ENCODE results near the gene SF3B6. TPM values are rescaled to one million over a fixed set of nuclear protein-coding genes. Genes with fewer than 3 reads are reported as not detected.

The SF3B6 gene
- total and polyA plus RNA-seq, 2 of the 4 experiments (the other 2 are of a cell fraction): 143 to 191 TPM

DNA sequence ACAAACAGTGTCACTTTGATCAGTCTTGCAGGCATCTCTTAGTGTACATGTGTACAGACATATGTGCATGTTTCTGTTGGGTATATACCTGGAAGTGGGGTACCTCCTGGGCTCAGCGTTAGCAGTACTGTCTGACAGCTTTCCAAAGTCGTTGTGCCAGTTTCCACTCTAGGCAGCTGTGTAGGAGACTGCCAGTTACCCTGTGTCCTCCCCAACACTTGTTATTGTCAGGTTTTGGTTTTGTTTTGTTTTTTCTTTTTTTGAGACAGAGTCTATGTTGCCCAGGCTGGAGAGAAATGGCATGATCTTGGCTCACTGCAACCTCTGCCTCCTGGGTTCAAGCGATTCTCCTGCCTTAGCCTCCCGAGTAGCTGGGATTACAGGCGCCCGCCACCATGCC, 20.4 kb downstream of the SF3B6 start:
- no peak overlapping the region for H4K5ac ChIP-seq (ENCODE audit: low read depth, low read length)
- H3K9me3 ChIP-seq (ENCODE audit: control insufficient read depth, insufficient read depth, low read length): no peaks in the 10 kb centered on the region
- no peak for ATAC-seq (ENCODE audit: low read depth)
- no peak overlapping the region for H3K4me3 ChIP-seq (ENCODE audit: insufficient read depth, low read depth, low read length)
- H3K4ac ChIP-seq (ENCODE audit: low read depth, low read length): no peak overlapping the region
- H2BK15ac ChIP-seq (ENCODE audit: low read depth, low read length): no peak overlapping the region
- H3K9me1 ChIP-seq (ENCODE audit: insufficient read depth, low read length): no peaks in the 10 kb centered on the region
- no peak overlapping the region for H3K56ac ChIP-seq (ENCODE audit: extremely low read depth, insufficient read depth, low read length)
- H2BK20ac ChIP-seq (ENCODE audit: low read depth, low read length): no peak overlapping the region
- H2BK5ac ChIP-seq (ENCODE audit: low read depth, low read length, poor library complexity, severe bottlenecking): no peak overlapping the region
- H3K36me3 ChIP-seq (ENCODE audit: control insufficient read depth, insufficient read depth, low read length): no peaks in the 10 kb centered on the region
- H4K8ac ChIP-seq (ENCODE audit: low read depth in 2 of 2, low read length in 2 of 2): no peak overlapping the region
- dilution Hi-C loops (cut with HindIII; ENCODE audit: low sequenced_read_pairs, unreplicated experiment): no loop called here
- no peak overlapping the region for H3K23ac ChIP-seq (ENCODE audit: low read depth, low read length)
- H4K20me1 ChIP-seq (ENCODE audit: insufficient read depth, low read length): no peaks in the 10 kb centered on the region
- H3K4me2 ChIP-seq (ENCODE audit: low read depth, low read length): no peak overlapping the region
- no TSS peak for BruUV-seq (replicated peaks)
- H2BK120ac ChIP-seq (ENCODE audit: low read depth, low read length): no peak overlapping the region
- no peak overlapping the region for H2AK5ac ChIP-seq (ENCODE audit: low read depth, low read length)
- WGBS, 2 experiments (ENCODE audit: extremely low coverage in 2 of 2, insufficient read length in 1 of 2): no CpG with 5 or more reads among the region's 6 CpGs
- H3K14ac ChIP-seq (replicated peaks; ENCODE audit: low read depth, low read length): no peak overlapping the region
- H3K79me1 ChIP-seq (ENCODE audit: low read depth in 1 of 2, low read length in 2 of 2): 0 out of 4 replicates have a peak, but pooled peaks cover 0 to 3% of the 10 kb centered on the region in 2 experiments
- H3K27me3 ChIP-seq (ENCODE audit: control insufficient read depth, insufficient read depth, low read length): no peaks in the 10 kb centered on the region
- no peak overlapping the region for H3K9ac ChIP-seq (ENCODE audit: low read depth, low read length)
- H2AFZ ChIP-seq (replicated peaks; ENCODE audit: low read length, poor library complexity): no peak overlapping the region
- POLR2A ChIA-PET (ENCODE audit: unreplicated experiment): no interaction called here
- CTCF ChIA-PET: no interaction called here
- DNase-seq: no peak
- no peak overlapping the region for H3K18ac ChIP-seq (ENCODE audit: low read depth, low read length)
- no peak overlapping the region for H2AK9ac ChIP-seq (replicated peaks; ENCODE audit: low read depth, low read length, poor library complexity)
- in situ Hi-C loops (cut with MboI; ENCODE audit: low sequenced_read_pairs): no loop called here
- intact Hi-C loops (cut with micrococcal nuclease): no loop called here
- no peak for TF ChIP-seq RCOR1 (IDR thresholded peaks at IDR 0.05; ENCODE audit: insufficient replicate concordance, low read length)
- no peak for TF ChIP-seq BHLHE40 (IDR thresholded peaks at IDR 0.05; ENCODE audit: low read depth, low read length)
- no peak for TF ChIP-seq CEBPB (IDR thresholded peaks at IDR 0.05; ENCODE audit: low read depth, low read length)
- no peak for TF ChIP-seq RFX5 (IDR thresholded peaks at IDR 0.05; ENCODE audit: low read depth, low read length)
- TF ChIP-seq, protein P1, sequence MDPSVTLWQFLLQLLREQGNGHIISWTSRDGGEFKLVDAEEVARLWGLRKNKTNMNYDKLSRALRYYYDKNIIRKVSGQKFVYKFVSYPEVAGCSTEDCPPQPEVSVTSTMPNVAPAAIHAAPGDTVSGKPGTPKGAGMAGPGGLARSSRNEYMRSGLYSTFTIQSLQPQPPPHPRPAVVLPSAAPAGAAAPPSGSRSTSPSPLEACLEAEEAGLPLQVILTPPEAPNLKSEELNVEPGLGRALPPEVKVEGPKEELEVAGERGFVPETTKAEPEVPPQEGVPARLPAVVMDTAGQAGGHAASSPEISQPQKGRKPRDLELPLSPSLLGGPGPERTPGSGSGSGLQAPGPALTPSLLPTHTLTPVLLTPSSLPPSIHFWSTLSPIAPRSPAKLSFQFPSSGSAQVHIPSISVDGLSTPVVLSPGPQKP (IDR thresholded peaks at IDR 0.05; ENCODE audit: borderline replicate concordance, low read depth, low read length): no peak
- no peak for TF ChIP-seq POLR2A (IDR thresholded peaks at IDR 0.05; ENCODE audit: low read depth, low read length)
- no peak for TF ChIP-seq CHD1 (IDR thresholded peaks at IDR 0.05; ENCODE audit: low read depth, low read length)
- no peak for TF ChIP-seq FOS (IDR thresholded peaks at IDR 0.05; ENCODE audit: low read depth, low read length)
- TF ChIP-seq SMC3 (IDR thresholded peaks at IDR 0.05; ENCODE audit: low read depth, low read length): no peak
- no peak for TF ChIP-seq RAD21 (IDR thresholded peaks at IDR 0.05; ENCODE audit: low read length)
- TF ChIP-seq, protein P2, sequence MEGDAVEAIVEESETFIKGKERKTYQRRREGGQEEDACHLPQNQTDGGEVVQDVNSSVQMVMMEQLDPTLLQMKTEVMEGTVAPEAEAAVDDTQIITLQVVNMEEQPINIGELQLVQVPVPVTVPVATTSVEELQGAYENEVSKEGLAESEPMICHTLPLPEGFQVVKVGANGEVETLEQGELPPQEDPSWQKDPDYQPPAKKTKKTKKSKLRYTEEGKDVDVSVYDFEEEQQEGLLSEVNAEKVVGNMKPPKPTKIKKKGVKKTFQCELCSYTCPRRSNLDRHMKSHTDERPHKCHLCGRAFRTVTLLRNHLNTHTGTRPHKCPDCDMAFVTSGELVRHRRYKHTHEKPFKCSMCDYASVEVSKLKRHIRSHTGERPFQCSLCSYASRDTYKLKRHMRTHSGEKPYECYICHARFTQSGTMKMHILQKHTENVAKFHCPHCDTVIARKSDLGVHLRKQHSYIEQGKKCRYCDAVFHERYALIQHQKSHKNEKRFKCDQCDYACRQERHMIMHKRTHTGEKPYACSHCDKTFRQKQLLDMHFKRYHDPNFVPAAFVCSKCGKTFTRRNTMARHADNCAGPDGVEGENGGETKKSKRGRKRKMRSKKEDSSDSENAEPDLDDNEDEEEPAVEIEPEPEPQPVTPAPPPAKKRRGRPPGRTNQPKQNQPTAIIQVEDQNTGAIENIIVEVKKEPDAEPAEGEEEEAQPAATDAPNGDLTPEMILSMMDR (conservative IDR thresholded peaks at IDR 0.05; ENCODE audit: low read depth, low read length): no peak
- no peak for TF ChIP-seq MXI1 (IDR thresholded peaks at IDR 0.05; ENCODE audit: borderline replicate concordance, low read depth, low read length)
- TF ChIP-seq MAFK (IDR thresholded peaks at IDR 0.05; ENCODE audit: low read depth, low read length): no peak
- TF ChIP-seq MAZ (IDR thresholded peaks at IDR 0.05; ENCODE audit: borderline replicate concordance, low read depth, low read length): no peak
- H3K27ac ChIP-seq (ENCODE audit: insufficient read depth, low read length): no peak overlapping the region
- no peaks in the 10 kb centered on the region for H3K4me1 ChIP-seq (ENCODE audit: control insufficient read depth, insufficient read depth, low read length)
- H4K91ac ChIP-seq (ENCODE audit: insufficient read depth, low read depth, low read length): no peak overlapping the region
